Measurements from ENCODE around the gene ZNRF3.
"Not testable (repeated sequence)": the region's sequence is repeated elsewhere in the genome, so short reads cannot be mapped to it uniquely, and the experiment has no call there.

ZNRF3 gene

DNA sequence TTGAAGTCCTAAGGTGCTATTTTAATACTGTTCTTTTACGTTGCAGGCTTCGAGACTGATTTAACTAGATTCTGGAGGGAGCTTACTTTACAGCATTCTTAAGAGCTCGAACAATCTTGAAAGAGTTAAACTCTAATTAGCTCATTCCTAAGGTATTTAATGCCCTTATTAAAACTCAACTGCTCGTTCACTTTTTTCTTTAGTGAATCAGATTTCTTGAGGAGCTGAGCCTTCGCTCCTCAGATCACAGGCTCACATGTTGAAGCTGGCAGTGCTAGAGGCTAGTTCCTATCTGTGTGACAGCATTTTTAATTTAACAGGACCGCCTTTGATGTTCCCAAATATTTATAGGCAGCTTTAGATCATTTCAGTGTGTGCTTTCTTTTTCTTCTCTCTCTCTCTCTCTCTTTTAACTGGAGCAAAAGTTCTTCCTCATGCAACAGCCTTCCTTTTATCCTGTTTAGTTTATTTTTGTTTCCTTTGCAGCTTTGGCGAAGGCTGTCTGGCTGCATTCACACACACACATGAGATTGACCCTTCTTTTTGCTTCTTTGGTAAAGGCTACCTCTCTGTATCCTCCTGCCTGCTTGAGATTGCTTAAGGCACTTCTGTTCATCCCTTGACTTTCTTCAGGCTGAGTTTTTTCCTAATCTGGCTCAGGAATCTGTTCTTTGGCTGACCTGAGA lies 21.0 kb downstream of the ZNRF3 start:
- in situ Hi-C loops (cut with HindIII; ENCODE audit: low sequenced_read_pairs), result no loop called here
- DNase-seq (ENCODE audit: low read depth), result no peak
- H3K4me3 ChIP-seq (ENCODE audit: low read depth, low read length), result no peak overlapping the region
- TF ChIP-seq, protein P1, sequence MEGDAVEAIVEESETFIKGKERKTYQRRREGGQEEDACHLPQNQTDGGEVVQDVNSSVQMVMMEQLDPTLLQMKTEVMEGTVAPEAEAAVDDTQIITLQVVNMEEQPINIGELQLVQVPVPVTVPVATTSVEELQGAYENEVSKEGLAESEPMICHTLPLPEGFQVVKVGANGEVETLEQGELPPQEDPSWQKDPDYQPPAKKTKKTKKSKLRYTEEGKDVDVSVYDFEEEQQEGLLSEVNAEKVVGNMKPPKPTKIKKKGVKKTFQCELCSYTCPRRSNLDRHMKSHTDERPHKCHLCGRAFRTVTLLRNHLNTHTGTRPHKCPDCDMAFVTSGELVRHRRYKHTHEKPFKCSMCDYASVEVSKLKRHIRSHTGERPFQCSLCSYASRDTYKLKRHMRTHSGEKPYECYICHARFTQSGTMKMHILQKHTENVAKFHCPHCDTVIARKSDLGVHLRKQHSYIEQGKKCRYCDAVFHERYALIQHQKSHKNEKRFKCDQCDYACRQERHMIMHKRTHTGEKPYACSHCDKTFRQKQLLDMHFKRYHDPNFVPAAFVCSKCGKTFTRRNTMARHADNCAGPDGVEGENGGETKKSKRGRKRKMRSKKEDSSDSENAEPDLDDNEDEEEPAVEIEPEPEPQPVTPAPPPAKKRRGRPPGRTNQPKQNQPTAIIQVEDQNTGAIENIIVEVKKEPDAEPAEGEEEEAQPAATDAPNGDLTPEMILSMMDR (IDR thresholded peaks at IDR 0.05; ENCODE audit: low read depth, low read length, missing control alignments), result no peak

DNA sequence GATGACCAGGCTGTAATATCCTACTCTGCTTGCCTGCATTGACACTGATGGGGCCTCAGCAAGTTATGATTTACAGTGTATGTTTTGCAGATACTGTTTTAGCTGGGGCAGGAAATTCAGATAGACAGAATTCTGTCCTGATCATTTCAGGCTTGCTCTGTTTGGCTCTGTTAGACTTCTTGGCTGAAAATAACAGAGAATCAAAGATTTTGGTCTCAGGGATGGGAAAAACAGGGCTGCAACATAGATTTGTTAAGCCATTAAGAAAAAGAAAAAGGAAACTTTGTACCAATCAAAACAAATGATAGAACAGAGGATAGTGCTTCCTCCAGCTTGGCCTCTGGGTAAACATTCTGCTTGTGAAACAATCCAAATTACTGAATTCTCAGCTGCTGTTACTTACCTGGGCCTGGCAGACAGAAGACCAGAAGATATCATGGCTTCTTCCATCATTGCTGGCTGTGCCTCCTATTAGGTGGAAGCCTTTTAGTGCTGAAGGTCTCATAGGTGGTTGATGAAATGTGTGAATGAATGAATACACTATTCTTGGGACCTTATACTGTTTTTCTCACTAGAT lies 22.0 kb downstream of the ZNRF3 start:
- H3K4me3 ChIP-seq (ENCODE audit: low read depth, low read length), result no peak overlapping the region
- in situ Hi-C loops (cut with HindIII; ENCODE audit: low sequenced_read_pairs), result no loop called here
- no peak for DNase-seq (ENCODE audit: low read depth)
- TF ChIP-seq, protein P1 (IDR thresholded peaks at IDR 0.05; ENCODE audit: low read depth, low read length, missing control alignments), result no peak

DNA sequence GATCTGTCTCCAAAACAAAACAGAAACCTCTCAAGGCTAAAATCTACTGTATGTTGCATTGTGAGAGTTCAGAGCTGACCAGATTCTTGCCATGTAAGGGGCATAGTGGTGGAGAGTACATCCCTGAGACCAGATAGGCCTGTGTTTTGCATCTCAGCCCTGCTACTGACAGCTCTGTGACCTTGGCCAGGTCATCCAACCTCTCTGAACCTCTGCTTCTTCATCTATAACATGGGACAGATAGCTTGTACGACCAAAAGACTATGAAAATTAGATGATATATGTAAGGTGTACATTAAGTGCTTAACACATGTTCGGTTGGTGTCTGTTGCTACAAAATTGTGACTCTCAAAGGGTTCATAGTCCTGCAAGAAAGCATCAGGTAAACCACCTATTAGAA lies 22.9 kb downstream of the ZNRF3 start:
- in situ Hi-C loops (cut with HindIII; ENCODE audit: low sequenced_read_pairs), result no loop called here
- no peak overlapping the region for H3K4me3 ChIP-seq (ENCODE audit: low read depth, low read length)
- DNase-seq (ENCODE audit: low read depth), result no peak
- TF ChIP-seq, protein P1 (IDR thresholded peaks at IDR 0.05; ENCODE audit: low read depth, low read length, missing control alignments), result no peak

DNA sequence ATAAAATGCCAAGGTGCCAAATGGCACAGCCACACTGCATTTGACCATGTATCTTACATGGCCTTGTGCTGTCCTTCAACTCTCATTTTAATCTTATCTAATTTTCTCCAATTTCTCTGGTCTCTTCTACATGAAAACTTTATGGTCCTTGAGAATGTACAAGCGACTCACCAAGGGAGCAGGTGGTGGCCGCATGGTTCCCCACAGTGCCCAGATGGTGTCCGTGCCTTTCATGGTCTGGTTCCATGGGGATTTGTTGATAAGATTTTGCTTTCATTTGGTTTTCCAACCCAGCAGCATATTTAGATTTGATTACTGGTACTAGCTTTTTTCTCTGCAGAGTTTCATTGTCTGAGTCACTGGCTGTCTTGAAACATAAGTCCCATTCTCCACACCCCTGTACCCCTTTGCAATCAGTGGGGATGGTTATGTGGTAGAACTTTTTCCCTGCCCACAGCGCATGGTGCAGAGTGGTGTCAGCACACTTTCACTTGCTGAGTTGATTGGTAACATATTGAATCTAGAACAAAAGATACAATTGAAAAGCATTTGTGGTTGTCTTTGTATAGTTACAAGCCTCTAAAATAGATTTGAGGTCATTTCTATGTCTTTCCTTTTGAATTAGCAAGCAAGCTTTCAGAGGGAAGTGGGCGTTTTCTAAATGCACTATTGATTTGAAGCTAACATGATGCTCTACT lies 24.1 kb downstream of the ZNRF3 start:
- TF ChIP-seq, protein P1 (IDR thresholded peaks at IDR 0.05; ENCODE audit: low read depth, low read length, missing control alignments), result no peak
- DNase-seq (ENCODE audit: low read depth), result no peak
- no peak overlapping the region for H3K4me3 ChIP-seq (ENCODE audit: low read depth, low read length)
- in situ Hi-C loops (cut with HindIII; ENCODE audit: low sequenced_read_pairs), result no loop called here

DNA sequence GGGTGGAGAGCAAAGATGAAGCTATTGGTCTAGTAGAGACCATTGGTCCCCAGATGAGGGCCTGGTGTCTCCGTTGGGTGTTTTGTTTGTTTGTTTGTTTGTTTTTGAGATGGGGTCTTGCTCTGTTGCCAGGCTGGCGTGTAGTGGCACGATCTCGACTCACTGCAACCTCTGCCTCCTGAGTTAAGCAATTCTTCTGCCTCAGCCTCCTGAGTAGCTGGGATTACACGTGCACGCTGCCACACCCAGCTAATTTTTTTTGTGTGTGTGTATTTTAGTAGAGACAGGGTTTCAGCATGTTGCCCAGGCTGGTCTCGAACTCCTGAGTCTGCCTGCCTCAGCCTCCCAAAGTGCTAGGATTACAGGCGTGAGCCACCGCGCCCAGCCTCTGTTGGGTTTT lies 25.4 kb downstream of the ZNRF3 start:
- H3K4me3 ChIP-seq (ENCODE audit: low read depth, low read length); in situ Hi-C loops (cut with HindIII; ENCODE audit: low sequenced_read_pairs); DNase-seq (ENCODE audit: low read depth): not testable (repeated sequence)

DNA sequence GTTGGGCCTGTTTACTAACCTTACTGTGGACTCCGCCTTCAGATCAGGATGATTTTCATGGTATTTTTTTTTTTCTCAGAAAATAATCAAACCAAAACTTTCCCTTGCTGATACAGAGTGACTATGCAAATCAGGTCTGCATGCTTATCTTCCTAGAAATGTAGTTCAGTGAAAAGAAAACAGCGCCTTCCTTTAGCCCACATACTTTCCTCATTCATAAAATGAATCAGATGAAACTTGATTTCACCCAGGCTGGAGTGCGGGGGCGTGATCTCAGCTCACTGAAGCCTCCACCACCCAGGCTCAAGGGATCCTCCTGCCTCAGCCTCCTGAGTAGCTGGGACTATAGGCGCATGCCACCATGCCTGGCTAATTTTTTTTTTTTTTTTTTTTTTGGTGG lies 26.0 kb downstream of the ZNRF3 start:
- TF ChIP-seq, protein P1 (IDR thresholded peaks at IDR 0.05; ENCODE audit: low read depth, low read length, missing control alignments), result no peak
- no peak for DNase-seq (ENCODE audit: low read depth)
- no peak overlapping the region for H3K4me3 ChIP-seq (ENCODE audit: low read depth, low read length)
- in situ Hi-C loops (cut with HindIII; ENCODE audit: low sequenced_read_pairs), result no loop called here

Measured in astrocyte of the cerebellum (primary cell).